CD4-positive, alpha-beta T cell treated with Interleukin-6 at 100 ng/mL for 8 hours (primary cell): ENCODE data around the gene GNB5.
"Not testable (repeated sequence)": the region's sequence is repeated elsewhere in the genome, so short reads cannot be mapped to it uniquely, and the experiment has no call there.

ENCODE experiments used
- DNase-seq: peaks from one replicate; pipeline ENCODE4 v3.0.0-alpha.2; 2020; ENCODE audit warnings: mixed read lengths, low spot score

The GNB5 gene

DNA sequence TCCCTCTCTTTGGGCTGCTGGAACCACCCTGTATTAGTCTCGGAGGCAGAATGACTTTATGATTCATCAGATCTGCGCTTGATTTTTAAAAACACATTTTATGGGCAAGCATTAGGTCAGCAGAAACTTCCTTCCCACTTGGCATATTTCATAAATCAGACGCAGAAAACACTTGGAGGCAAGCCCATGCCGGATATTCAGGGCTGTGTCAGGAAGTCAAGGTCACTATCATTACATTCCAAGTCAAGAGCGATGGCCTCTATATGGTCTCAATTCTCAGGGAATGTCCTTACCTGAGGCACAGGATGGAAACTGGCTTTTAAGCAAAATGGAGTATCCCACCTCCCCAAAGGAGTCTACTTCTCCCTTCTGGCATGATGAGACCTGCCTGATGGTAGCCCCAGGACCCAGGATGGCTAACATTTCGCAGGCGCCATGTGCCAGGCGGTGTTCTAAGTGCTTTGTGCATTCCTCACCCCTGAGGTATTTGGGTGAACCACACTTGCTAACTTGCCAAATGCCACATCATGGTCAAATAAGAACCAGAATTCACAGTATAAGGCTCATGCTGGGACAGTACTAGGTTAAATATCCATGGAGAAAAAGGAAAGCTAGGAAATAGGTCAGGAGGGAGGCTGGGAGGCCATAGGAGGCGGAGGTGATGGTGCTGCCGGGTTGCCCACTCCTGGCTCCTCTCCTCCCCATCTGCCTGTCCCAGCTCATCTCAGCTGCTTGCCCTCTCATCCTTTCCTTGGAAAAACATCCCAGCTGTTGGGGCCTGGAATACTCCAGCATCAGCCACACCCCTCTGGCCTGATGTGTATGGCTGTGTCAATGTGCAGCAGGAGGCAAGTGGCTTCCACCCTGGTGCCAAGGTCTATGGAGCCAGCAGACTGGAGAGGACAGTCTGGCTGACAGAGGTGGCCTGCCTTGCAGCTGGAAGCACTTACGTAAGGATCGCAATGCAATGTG lies 97.4 kb downstream of the GNB5 start:
- no peak for DNase-seq

DNA sequence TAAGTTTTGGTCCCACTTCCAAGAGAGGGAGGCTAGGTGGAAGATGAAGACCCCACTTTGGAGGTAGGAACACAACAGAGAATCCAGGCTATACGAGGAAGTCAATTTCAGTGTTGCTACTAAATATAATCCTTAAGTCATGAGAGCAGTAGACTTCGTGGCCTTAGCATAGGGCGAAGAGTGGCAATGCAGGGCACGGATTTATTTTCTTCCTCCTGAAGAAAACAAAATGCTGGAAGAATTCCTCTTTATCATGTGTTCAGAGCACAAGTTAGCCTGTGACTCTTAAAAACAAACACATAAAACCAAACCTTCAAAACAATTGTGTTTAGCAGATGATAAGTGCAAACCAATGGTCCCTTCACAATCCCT lies 98.0 kb downstream of the GNB5 start:
- DNase-seq: no peak

DNA sequence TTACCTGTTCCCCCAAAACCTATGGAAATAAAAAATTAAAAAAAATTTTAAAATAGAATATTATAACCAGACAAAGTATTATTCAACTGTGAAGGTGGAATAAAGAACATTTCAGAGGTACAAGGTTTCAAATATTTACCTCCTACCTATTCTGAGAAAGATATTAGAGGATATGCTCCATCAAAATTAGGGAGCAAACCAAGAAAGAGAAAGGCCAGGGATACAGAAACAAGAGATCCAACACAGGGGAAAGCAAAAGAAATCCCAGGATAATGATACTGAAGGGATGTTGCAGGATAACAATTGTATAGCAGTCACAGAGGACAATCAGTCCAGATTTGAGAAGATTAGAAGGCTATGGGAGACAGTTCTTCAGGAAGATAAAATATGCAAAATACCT lies 101.0 kb downstream of the GNB5 start:
- no peak for DNase-seq

DNA sequence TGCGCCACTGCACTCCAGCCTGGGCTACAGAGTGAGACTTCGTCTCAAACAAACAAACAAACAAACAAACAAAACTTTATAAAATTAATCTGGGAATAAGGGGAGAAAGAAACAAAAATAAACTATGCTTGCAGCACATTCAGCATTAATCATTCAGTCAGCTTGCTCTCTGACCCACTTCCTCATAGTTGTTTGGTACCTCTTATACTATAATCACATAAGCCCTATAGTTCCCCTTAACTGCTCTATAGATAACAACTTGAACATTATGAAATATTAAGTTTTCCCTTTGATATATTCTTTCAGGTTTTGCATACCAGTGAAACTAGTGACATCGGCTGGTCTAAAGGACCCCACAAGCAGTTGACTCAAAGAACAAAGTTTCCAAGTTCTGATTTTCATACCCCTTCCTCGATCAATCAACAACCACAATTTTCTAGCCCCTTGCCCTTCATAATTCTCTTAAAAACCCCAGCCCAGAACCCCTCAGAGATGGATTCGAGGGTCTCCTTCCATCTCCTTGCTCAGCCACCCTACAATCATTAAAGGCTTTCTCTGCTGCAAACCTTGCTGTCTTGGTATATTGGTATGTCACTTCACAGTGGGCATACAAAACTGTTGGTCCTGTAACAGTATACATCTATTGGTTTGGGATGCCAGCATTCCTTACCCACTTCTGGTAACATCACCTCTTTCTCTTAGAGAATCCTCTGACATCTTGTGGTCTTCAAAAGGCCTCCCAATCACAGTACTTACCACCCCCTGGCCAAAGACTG lies 105.0 kb downstream of the GNB5 start:
- no peak for DNase-seq

DNA sequence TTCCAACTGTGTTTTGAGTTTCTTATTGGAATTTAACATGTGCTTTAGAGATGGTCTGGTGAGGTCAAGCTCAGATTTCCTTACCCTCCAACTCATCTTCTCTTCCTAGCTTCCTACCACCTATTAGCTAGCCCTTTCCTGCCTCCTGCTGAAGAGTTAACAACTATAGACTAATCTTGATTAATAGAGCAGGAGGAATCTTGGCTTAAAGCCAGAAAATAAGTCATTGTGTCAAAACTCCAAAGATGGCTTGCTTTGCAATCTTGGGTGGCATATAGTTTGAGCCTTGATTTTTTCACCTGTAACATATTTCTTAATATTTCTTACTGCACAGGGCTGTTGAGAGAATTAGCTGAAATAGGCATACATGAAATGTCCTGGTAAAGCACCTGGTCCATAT lies 105.9 kb downstream of the GNB5 start:
- no peak for DNase-seq

DNA sequence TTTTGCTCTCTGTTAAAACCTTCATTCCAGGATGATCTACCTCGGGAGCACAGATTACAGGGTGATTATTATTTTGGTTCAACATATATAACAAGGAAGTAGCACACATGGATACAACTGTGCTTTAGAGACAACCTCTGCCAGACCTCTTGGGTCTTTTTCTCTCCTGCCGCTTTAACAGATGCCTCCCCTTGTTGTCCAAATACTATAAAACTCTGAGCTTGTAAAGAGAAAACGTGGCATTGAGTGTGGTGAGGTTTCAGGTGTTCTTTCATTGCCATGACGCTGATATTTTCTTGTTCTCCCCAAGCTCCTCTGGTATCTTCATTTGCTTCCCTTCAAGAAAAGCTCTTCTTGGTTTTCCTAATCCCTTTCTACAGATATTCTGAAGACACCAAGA lies 107.6 kb downstream of the GNB5 start:
- no peak for DNase-seq

DNA sequence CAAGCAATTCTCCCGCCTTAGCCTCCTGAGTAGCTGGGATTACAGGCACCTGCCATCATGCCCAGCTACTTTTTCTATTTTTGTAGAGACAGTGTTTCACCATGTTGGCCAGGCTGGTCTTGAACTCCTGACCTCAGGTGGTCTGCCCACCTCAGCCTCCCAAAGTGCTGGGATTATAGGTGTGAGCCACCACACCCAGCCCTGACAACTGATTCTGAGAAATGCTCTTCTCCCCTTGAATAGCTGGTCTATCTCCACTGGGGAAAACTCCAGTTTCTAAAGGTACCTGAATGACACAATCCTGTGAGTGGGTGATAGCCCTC lies 108.2 kb downstream of the GNB5 start:
- DNase-seq: not testable (repeated sequence)

DNA sequence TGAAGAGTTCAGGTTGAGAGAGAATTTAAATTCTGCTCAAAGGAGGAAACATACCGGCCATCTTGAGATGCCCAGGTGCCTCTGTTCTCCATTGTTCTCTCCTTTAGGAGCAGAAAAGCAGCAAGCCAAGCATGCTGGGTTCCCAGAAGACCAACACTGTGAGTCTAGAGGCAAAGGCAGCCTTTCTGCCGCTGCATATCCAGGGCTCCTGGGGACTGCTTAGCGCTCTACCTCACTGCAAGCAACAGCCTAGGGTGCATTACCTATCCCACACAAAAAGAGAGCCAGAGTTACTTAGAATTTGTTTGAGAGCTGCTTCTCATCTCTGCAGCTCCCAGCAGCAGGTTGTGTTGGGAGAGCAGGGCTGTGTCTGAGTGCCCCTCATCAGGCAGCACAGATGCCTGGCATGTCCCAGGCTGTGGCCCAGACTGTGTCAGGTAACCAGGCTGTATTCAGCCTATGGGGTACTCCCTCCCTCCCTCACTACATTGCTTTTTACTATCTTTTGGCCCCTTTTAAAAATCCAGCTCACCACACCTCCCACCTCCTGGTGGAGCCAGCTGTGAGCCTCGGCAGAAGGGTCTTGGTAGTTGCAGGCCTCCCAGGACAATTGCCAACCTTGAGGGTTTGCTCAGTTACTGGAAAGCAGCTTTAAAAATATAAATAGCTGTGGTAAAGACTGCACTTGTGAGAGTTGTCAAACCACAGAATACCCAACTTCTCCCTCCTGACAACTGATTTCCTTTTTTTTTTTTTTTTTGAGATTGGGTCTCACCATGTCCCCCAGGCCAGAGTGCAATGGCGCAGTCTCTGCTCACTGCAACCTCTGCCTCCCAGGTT lies 108.8 kb downstream of the GNB5 start:
- DNase-seq: no peak

DNA sequence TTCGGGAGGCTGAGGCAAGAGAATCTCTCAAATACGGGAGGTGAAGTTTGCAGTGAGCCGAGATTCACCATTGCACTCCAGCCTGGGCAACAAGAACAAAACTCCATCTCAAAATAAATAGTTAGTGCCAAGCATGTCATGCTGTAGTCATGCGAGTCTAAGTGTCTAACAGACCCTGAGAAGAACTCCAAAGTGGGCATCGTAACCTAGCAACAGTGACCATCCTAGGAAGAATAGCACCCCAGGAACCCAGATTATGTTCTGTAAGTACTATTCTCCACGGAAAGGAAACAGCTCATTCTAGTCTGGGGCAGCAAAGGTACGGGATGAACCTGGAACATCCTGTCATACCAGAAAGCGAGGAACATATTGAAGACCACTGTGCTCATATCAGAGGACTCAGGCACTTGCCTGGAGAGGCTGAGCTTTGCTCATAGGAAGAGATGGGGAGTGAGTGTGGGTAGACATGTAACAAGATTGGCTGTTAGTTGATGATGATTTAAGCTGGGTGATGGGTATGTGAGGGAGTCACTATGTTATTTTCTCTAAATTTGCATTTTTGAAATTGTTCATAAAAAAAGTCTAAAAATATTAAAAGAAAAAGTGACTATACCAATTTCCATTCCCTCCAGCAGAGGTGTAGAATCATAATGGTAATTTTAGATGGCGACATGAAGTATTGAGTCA lies 110.3 kb downstream of the GNB5 start:
- no peak for DNase-seq

DNA sequence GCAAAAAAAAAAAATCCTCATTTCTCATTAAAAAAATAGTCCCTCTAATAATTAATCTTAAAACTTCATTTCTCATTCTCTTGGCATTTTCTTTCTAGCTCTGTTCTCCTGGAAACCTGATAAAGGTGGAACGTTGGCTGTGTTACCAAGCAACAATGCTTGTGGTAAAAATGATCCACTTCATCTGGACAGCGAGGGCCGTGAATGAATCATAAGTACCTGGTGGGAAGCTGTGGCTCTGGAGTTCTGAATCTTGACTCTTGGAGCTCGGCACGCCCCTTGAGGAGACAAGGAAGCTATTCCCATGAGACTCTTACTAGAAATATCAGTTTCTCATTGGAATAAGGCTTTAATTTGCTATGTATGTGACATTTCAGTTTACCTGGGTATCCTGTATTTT lies 111.2 kb downstream of the GNB5 start:
- no peak for DNase-seq

DNA sequence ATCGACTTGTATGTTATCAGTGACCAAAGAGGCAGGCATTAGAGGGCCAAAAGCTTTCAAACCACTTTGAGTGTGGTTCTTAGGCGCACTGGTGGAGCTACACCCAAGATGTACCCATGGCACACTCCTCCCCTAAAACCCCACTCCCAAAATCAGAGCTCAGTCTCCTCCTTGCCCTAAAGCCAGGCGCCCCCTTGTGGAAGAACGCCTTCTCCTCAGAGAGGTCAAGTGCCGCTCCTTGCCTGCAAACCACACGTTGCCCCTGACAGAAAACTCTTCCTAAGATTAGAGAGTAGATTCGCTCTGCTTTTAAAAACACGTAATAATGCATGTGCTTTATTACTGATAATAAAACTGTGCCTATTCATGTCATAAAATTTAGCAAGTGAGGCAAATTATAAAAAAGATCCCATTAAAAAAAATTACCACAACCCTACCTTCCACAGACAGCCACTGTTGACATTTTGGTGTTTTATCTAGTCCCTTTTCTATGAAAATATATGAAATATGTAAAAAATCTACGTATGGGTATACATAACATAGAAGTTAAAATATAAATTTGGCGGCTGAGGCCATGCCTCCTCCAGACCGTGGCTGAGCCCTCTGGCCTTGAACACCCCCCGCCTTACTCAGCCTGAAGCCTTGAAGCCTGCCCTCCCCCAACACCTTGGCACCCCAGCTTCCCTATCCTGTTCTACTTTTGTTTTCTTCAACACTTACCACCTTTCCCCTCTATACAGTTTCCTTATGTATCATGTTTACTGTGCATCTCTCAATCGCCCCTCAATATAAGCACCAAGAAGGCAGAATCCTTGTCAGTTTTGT lies 112.1 kb downstream of the GNB5 start:
- DNase-seq: peak; percentile 80

DNA sequence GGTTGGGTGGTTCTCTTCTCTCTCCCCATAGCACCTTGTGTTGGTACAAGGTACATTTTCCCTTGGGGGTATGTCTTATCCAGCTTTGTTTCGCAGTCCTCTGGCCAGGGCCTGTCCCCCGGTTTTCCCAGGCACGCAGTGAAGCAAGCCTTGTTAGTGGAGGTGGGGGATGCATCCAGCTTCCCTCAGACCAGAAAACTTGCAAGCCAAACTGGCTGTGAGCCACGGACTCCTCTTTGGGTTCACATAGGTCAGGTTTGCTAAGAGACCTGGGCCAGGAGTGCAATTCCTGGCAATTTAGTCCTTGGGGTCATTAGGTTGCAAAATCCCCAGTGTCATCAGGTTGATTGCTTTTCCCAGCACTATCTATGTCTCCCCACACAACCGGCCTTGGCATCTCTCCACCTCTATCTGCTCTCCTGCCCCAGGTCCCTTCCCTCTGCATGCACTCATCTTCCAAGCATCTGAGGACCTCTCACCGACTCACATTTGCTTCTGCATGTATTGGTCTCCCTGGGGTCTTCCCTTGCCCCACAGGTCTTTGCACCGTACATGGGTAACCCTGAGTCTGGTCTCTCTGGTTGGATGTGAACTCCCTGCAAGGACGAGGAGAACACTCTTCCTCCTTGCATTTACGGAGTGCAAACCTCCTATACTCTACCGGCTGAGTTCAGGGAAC lies 112.9 kb downstream of the GNB5 start:
- no peak for DNase-seq

DNA sequence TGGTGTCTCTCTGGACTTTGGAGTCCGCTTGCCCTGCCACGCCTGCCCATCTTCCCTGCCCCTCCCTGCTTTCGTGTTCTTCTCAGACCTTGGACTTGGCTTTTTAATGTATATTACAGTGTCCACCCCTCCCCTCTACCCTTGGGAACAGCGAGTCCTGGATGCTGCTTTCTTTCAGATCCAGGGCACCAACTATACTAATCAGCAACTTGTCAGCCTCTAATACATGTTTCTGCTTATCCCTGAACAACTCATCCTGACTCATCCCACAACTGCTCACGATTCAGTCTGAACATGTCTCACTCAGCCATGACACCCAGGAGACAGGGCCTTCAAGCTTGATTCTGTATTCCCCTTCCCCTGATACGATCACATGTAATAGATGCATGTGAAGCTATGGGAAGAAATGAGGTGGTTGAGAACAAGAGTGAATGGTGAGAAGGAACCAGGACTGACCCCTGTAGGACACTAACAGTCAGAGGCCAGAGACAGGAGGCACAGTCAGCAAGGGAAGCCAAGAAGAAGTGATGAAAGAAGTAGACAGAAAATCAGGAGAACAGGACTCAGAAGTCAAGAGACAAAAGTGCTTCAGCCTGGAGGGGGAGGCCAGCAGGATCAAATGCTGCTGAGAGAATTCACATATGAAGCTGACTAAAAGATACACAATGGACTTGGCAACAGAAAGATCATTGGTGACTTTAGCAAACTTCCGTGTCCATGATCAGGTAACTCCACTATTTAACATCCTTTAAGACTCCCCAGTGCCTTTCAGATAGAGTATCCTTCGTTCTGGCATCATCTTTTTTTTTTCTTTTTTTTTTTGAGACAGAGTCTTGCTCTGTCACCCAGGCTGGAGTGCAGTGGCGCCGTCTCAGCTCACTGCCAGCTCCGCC lies 114.1 kb downstream of the GNB5 start:
- no peak for DNase-seq

DNA sequence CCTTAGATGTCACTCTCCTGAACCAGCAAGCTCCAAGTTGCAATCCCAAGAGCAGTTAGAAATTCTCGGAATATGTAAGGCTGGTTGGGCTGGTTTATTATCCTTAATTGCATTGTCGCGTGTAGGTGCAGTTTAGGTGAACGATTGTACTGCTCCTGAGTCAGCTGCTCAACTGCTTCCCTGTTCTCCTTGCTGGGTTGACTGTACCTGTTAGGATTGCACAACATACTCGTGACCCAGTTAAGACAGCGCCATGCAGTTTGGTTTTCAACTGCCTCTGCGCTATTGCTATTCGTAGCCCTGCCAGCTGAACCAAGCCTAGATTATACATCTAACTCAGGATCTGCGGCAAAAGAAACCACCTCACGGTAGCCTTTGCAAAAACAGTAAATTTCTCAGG lies 119.6 kb downstream of the GNB5 start:
- no peak for DNase-seq

DNA sequence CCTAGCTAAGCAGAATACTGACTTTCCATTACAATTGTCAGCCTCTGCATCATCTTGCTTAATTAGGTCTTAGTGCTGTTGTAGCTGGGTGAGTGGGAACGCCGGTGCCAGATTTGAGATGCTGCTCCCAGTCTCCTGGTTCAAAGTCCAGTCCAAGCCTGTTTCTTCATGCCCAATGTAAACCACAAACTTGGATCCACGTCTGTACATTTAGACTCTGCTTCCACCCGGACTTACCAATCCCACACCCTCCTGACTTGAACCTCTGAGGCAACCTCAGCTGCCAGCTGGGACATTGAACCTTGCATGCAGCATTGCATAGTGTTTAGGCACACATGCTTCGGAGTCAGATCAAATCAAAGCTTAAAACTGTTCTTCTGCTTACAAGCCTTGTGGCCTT lies 121.6 kb downstream of the GNB5 start:
- DNase-seq: no peak

DNA sequence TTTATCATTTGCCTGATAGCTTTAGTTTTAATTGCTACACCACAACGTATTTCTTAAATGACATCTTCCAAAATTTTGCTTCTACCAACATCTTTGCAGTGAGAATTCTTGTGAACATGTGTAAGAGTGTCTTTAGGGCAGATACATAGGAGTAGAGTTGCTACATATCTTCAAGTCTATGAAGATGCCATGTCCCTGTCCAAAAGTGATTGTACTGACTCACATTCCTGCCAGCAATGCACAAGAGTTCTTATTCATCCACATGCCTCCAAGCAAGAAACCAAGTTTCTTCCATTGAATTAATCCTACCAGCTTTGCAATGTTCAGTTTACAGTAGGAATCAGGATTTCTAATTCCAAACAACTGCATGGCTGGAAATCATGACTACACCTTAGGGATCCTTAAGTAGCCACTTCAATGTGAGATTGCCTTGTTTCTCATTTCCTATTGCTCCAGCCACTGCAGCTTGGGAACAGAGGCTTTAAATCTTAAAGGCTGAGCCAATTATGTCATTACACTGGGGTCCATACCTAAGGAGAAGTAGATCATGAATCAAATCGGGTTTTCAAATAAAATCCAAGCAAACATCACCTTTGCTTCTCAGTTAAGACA lies 123.1 kb downstream of the GNB5 start:
- DNase-seq: no peak

DNA sequence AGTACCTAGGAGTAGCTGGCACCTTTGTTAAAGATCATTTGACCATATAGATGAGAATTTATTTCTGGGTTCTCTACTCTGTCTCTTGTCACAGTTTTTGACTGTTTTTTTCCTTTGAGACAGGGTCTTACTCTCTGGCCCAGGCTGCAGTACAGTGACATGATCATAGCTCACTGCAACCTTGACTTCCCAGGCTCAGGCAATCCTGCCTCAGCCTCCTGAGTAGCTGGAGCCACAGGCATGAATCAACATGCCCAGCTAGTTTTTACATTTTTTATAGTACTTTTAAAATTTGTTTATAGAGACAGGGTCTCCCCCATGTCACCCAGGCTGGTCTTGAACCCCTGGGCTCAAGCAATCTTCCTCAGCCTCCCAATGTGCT lies 123.7 kb downstream of the GNB5 start:
- DNase-seq: no peak

DNA sequence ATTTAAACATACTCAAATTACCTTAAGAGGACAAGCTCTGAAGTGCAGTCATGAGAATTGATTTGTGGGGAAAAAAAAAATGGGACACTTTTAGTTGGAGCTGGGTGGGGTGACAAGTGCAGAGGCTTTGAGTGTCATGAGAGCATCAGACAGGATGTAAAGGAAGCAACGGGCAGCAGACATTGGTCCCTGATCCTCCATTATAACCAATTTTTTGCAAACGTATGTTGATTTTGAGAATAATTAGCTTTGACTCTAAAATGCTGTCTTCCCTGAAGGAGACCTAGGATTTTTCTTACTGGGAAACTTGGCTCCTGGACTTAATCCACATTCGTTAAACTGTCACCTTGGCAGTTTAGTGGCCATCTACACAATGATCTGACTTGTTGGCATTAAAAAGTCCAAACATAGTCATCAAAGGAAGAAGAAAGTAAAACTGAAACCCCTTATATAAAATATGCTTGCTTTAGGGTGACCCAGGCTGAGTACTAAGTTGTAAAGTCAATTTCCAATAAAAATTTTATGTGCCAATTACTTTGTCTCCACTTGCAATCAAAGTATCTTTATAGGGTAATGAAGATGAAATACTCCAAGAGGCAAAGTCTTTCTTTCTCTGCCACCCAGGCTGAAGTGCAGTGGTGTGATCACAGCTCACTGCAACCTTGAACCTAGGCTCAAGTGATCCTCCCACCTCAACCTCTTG lies 124.2 kb downstream of the GNB5 start:
- no peak for DNase-seq
